DMS153 treated with DMSO at 0.1 percent for 48 hours (cell line): Measurements from ENCODE around the gene NT5C1A.

Source experiments
- DNase-seq: peaks from one replicate; lab custom pipeline; 2025; ENCODE audit not compliant: unreplicated experiment; lab: John Stamatoyannopoulos, UW

Gene NT5C1A

DNA sequence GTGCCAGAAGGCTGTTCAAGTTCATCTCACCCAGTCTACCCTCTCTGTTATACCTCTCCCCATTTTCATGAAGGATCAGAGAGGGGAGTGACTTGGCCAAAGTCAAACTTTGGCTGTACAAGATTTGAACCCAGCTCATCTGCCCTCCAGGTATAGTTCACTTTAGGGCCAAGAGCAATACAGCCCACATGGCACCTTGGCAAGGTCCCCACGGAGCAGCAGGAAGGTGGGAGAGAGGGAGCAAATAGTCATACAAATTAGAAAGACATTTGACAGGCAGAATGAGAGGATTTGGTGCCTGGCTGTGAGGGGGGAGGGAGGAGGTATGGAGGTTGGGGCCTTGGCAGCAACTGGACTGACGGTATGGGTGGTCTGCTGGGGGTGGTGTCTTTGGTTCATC, 18.3 kb upstream of the NT5C1A start:
- DNase-seq, result no peak

DNA sequence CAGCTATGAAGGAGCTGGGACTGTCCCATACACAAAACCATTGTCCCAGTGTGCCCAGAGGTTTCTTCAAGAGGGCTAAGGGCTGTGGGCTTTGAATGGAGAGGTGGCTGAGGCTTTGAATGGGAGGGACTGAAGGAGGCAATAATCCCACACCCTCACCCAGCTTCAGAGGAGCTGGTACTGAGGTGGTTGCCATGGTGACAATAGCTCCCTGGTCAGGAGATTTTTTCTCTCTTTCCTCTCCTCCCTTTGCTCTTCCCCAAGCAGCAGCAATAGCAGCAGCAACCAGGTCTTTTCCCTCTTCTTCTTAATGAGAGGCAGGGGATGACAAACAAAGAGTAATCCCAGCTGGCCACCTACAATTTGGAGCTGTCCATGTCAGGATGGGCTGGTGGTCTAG, 17.7 kb upstream of the NT5C1A start:
- peak; percentile 33 for DNase-seq

DNA sequence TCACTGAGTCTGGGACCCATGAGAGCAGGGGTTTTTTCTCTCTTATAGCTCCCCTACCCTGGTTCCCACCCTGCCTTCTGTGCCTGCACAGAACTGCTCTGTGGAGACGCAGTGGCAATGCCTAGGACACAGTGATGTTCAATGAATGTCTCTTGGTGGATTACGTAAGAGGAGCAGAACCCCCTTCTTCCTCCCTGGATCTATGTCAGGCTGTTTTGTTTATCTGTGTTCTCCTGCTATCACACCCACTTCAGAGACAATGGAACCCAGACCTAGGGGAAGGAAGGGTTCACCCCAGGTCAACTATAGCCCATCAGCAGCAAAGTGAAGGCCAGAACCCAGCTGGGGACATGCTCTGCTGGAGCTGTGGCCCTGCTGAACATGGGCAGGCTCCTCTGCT, 17.3 kb upstream of the NT5C1A start:
- DNase-seq, result no peak

DNA sequence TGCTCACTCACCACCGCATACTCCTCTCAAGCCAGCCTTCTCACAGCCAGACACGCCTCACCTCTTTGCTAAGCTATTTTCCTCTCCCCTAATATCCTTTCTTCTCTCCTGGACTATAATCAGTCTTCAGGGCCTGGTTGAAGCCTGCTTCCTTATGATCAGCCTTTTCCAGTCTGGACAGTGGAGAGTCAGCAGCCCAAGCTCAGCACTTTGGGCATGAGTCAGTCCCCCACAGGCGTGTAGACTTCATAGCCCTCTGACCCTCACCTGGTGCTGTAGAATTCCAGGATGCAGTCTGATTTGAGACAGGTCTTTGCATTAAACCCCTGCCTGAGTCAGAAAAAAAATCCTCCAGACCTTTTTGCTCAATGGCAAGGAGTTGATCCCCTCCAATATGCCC, 16.8 kb upstream of the NT5C1A start:
- DNase-seq, result no peak

GRCh38 chr1:39687243-39687642, 15.3 kb upstream of the NT5C1A start:
- no peak for DNase-seq

GRCh38 chr1:39685071-39685470, 13.2 kb upstream of the NT5C1A start:
- DNase-seq, result no peak

GRCh38 chr1:39684313-39684664, 12.4 kb upstream of the NT5C1A start:
- DNase-seq, result no peak

DNA sequence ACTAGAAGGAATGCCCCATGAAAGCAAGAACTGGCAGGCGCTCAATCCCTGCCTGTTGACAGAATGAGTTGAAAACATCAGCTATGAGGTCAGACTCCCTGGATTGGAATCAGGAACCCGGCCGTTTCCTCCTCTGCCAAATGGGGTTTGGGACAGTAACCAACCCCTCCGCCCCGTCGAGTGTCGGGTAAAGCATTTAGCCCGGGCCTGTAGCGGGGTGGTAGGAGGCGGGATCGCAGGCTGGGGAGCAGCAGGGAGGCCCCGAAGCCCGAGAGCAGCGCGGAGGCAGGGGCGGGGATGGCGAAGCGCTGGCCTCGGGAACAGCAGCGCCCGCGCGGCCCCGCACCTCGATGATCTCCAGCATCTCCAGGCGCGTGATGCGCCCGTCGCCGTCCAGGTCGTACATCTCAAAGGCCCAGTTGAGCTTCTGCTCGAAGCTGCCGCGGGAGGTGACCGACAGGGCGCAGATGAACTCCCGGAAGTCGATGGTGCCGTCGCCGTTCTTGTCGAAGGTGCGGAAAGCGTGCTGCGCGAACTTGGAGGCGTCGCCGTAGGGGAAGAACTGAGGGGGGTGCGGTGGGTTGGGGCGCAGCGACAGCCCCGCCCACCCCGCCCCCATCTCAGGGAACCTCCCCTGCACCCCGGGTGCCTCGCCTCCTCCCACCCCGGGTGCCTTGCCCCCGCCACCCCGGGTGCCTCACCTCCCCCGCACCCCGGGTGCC, 11.8 kb upstream of the NT5C1A start:
- no peak for DNase-seq

- DNase-seq, result no peak
Measured at GRCh38 chr1:39681999-39682398, 10.1 kb upstream of the NT5C1A start.

- DNase-seq, result no peak
Measured at GRCh38 chr1:39681294-39681693, 9.4 kb upstream of the NT5C1A start.

DNA sequence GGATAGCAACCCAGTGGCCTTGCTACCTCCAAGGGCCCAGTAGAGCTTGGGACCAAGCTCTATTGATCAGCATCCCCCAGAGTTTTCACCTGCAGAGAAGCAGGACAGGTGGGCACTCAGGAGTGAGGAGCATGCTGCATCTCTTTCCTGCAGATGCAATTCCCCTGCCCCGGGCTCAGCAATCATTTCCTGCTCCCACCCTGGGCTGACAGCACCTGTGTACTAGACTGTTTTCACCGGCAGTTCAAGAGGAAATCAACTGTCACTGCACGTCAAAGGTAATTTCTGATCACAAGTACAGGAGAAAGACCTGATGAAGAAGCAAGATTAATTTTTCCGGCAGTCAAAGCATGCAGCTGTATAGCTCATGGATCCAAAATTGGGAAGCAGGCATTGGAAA, 8.8 kb upstream of the NT5C1A start:
- no peak for DNase-seq

GRCh38 chr1:39679821-39680220, 7.9 kb upstream of the NT5C1A start:
- DNase-seq, result no peak

DNA sequence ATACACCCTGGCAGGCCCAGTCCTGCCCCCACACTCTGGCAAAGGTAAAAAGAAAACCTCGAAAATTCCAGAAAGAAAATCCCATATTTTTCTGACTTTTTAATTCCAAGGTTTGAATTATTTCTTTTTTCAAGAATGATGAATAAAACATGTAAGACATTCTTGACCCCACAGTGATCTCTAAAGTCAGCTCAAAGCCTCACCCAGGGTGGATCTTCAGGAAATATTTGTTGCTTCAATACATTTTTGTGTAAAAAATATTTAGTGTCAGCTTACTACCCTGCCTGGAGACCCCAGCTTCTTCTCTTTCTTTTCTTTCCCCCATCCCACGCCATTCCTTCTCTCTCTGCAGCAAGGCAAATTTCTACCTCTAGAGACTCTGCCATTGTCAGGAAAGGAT, 7.0 kb upstream of the NT5C1A start:
- DNase-seq, result no peak

GRCh38 chr1:39677645-39678044, 5.7 kb upstream of the NT5C1A start:
- no peak for DNase-seq

DNA sequence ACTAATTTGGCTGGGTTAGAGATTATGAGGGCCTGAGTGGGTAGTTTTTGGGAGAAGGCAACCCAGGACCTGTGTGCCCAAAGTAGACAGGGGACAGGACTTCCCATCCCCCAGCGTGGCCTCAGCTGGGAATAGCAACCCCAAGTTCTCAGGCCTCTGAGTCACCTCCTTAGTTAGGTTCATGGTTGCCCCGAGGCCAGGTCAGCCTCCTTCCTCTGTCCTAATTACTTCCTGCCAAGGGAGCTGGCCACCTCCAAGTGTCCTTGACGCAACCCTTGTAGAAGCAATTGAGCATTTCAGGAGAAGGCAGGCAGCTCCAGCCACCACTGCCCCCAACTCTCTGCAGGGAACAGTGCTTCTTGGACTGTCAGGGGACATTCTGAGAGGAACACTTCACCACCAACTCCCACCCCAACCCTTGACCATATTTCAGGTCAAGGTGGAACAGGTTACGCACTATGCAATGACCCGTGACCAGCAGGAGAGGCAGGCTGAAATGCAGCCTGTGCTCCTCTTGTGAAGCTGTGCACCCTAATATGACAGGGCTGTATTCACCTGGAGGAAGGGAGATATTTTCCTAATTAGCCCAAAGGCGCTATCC, 5.1 kb upstream of the NT5C1A start:
- no peak for DNase-seq

- DNase-seq, result no peak
Measured at GRCh38 chr1:39675220-39675619, 3.3 kb upstream of the NT5C1A start.

DNA sequence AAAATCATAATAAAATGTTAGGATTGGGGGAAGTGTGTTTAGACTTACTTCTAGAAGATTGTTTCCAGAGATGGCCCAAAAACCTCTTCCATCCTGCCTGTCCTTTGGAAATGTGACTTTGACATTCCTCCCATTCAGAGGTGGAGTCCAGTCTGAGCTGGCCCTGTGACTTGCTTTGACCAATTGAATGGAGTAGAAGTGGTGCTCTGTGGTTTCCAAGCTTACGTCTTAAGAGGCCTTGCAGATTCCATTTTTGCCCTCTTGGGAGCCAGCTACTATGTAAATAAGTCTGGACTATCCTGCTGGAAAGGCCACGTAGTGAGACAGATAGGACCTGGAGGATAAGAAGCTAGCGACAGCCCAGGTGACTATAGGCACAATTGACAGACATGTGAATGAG, 1.3 kb upstream of the NT5C1A start:
- DNase-seq, result no peak

GRCh38 chr1:39672551-39672947, 642 bp upstream of the NT5C1A start:
- DNase-seq, result no peak

GRCh38 chr1:39671433-39671792, 494 bp downstream of the NT5C1A start:
- no peak for DNase-seq

DNA sequence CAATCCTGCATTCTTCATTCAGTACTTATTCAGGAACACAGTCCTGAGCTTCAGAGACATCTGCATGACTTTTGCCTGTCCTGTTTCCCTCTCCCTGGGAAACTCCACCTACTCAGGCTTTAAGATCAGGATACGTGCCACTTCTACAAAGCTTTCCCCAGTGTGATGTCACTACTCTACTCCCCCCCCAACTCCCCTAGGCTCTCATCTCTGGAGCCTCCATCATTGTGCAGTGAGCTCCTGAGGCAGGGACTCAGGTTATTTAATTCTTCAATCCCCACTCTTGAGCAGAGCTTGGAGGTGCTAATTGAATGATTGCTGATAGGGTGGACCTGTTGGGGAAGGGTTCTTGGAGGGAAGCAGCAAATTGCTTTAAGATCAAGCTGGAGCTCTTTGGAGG, 1.2 kb downstream of the NT5C1A start:
- no peak for DNase-seq

DNA sequence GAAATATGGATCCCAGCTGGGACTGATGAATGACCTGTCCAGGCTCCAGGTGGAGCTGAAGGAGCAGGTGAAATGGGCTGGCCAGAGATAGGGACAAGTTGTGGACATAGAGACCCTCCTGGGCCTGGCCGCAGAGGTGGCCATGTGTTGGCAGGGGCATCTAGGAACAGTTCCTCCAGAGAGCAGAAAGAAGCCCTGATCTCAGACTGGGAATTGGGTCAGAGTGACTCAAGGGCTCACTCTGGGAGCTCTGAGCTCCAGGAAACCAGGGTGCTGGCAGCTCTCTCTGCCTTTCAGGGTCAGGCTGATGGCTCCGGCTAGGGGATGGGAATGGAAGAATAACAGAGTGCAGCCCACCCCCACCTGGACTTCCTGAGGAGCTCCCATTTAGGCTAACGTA, 3.0 kb downstream of the NT5C1A start:
- DNase-seq, result no peak

GRCh38 chr1:39668111-39668510, 3.8 kb downstream of the NT5C1A start:
- no peak for DNase-seq

DNA sequence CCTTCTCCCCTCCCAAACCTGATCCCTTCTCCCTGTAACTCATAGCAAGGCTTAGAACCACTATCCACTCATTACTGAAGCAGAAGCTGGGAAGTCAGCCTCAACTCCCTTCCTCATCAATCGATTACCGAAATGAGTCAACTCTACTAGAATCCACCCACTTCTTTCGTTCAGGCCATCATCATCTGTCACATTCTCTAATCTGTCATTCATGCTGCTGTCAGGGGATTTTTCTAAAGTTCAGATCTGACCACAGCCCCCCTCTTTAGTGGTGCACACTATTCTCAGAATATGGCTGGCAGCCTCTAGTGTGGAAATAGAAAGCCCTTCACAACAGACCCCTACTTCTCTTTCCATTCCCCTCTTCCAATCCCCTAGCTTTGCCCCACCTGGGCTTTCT, 5.1 kb downstream of the NT5C1A start:
- no peak for DNase-seq
